HepG2 (cell line): ENCODE results near the gene PRR19. TPM values are rescaled to one million over a fixed set of nuclear protein-coding genes. Genes with fewer than 3 reads are reported as not detected.

Experiments
- ARNT ChIP-seq: fragments of 450-650 bp; IDR thresholded peaks from 2 replicates; pipeline ENCODE4 v1.6.1; 2017
- FOXJ3 ChIP-seq: sonication (generic); formaldehyde crosslinking; IDR thresholded peaks from 2 replicates; pipeline ENCODE4 v1.4.0; 2020; ENCODE audit warnings: missing genetic modification reagents, mild to moderate bottlenecking, borderline replicate concordance
- HNF4G ChIP-seq, 2 experiments: sonication (generic) in 1 of 2; formaldehyde crosslinking in 1 of 2; IDR thresholded peaks; 2 replicates each; pipeline versions ENCODE4 v1.4.0 to v1.6.1; 2011 to 2020; ENCODE audit warnings: borderline replicate concordance in 2 of 2, low read depth in 2 of 2, mild to moderate bottlenecking in 2 of 2, low read length in 1 of 2, missing genetic modification reagents in 1 of 2, moderate library complexity in 1 of 2
- SATB2 ChIP-seq: sonication (generic); formaldehyde crosslinking; IDR thresholded peaks from 2 replicates; pipeline ENCODE4 v1.5.0; 2020; ENCODE audit warnings: missing genetic modification reagents
- TARDBP ChIP-seq: sonication (generic); formaldehyde crosslinking; IDR thresholded peaks from 2 replicates; pipeline ENCODE4 v1.8.0; 2022; ENCODE audit warnings: mild to moderate bottlenecking, missing genetic modification reagents
- WIZ ChIP-seq: sonication (generic); formaldehyde crosslinking; IDR thresholded peaks from 2 replicates; pipeline ENCODE4 v1.5.1; 2020; ENCODE audit warnings: mild to moderate bottlenecking, missing genetic modification reagents
- ZBTB20 ChIP-seq: sonication (generic); formaldehyde crosslinking; IDR thresholded peaks from 2 replicates; pipeline ENCODE4 v1.8.1; 2023; ENCODE audit warnings: missing genetic modification reagents, low read depth, mild to moderate bottlenecking, borderline replicate concordance
- ZFP91 ChIP-seq: sonication (generic); formaldehyde crosslinking; IDR thresholded peaks from 2 replicates; pipeline ENCODE4 v1.9.0; 2022; ENCODE audit warnings: missing genetic modification reagents, mild to moderate bottlenecking, borderline replicate concordance
- ZNF224 ChIP-seq: sonication (generic); formaldehyde crosslinking; IDR thresholded peaks from 2 replicates; pipeline ENCODE4 v1.5.0; 2020; ENCODE audit warnings: mild to moderate bottlenecking, missing genetic modification reagents
- ZNF251 ChIP-seq: sonication (generic); formaldehyde crosslinking; IDR thresholded peaks from 2 replicates; pipeline ENCODE4 v1.9.0; 2021; ENCODE audit warnings: mild to moderate bottlenecking, missing genetic modification reagents
- ZNF253 ChIP-seq: sonication (generic); formaldehyde crosslinking; IDR thresholded peaks from 2 replicates; pipeline ENCODE4 v1.8.0; 2022; ENCODE audit warnings: mild to moderate bottlenecking, missing genetic modification reagents, borderline replicate concordance
- ZNF282 ChIP-seq: fragments of 450-650 bp; IDR thresholded peaks from 2 replicates; pipeline ENCODE4 v1.6.1; 2018; ENCODE audit not compliant: partially characterized antibody
- ZNF296 ChIP-seq: sonication (generic); formaldehyde crosslinking; conservative IDR thresholded peaks from 2 replicates; pipeline ENCODE4 v1.5.0; 2020; ENCODE audit warnings: mild to moderate bottlenecking, missing genetic modification reagents
- ZNF33B ChIP-seq: sonication (generic); formaldehyde crosslinking; IDR thresholded peaks from 2 replicates; pipeline ENCODE4 v1.5.1; 2020; ENCODE audit warnings: mild to moderate bottlenecking, missing genetic modification reagents
- ZNF431 ChIP-seq: sonication (generic); formaldehyde crosslinking; IDR thresholded peaks from 2 replicates; pipeline ENCODE4 v1.9.0; 2022; ENCODE audit warnings: missing genetic modification reagents, low read depth, mild to moderate bottlenecking, borderline replicate concordance
- ZNF441 ChIP-seq: sonication (generic); formaldehyde crosslinking; IDR thresholded peaks from 2 replicates; pipeline ENCODE4 v1.7.0; 2021; ENCODE audit warnings: missing genetic modification reagents, borderline replicate concordance
- ZNF672 ChIP-seq: sonication (generic); formaldehyde crosslinking; IDR thresholded peaks from 2 replicates; pipeline ENCODE4 v1.8.1; 2022; ENCODE audit warnings: missing genetic modification reagents
- ZSCAN12 ChIP-seq: sonication (generic); formaldehyde crosslinking; IDR thresholded peaks from 2 replicates; pipeline ENCODE4 v1.9.0; 2021; ENCODE audit warnings: mild to moderate bottlenecking, missing genetic modification reagents
- polyA plus RNA-seq, 8 experiments: library from polyadenylated mRNA; depleted of rRNA in 3 of 8; stranded (reverse) in 7 of 8; unstranded in 1 of 8; fragments of >200 nt; fragmentation: Illumina TruSeq in 4 of 8; extraction: Trizol in 4 of 8; gene quantifications; 2 replicates each; pipeline versions ENCODE4 v1.2.1 to v1.2.3, GENCODE V29; 2011 to 2016; ENCODE audit warnings: low read depth in 4 of 8, missing spikeins in 1 of 8, mixed read lengths in 1 of 8; ENCODE audit not compliant: insufficient read depth in 1 of 8
- total RNA-seq, 5 experiments: library from RNA; depleted of rRNA; stranded (reverse); fragments of >200 nt; fragmentation: Illumina TruSeq; extraction: Trizol; gene quantifications; 2 replicates each; pipeline ENCODE4 v1.2.3, GENCODE V29; 2016; ENCODE audit warnings: low read depth in 1 of 5
- TF ChIP-seq, protein P1 (sequence below): sonication (generic); formaldehyde crosslinking; IDR thresholded peaks from 2 replicates; pipeline ENCODE4 v1.9.0; 2021; ENCODE audit warnings: missing genetic modification reagents, borderline replicate concordance
- TF ChIP-seq, protein P2 (sequence below): sonication (generic); formaldehyde crosslinking; IDR thresholded peaks from 2 replicates; pipeline ENCODE4 v1.4.0; 2020; ENCODE audit warnings: mild to moderate bottlenecking, missing genetic modification reagents
- TF ChIP-seq, protein P3 (sequence below): sonication (generic); formaldehyde crosslinking; IDR thresholded peaks from 2 replicates; pipeline ENCODE4 v1.9.0; 2021; ENCODE audit warnings: missing genetic modification reagents, borderline replicate concordance
- TF ChIP-seq, protein P4 (sequence below): IDR thresholded peaks from 2 replicates; pipeline ENCODE4 v1.6.1; 2016; ENCODE audit warnings: low read depth

PRR19 gene
- total and polyA plus RNA-seq, 2 of the 13 experiments (the other 11 are each of a cell fraction or from before 2014, with no cell fraction given): 0.21 to 0.33 TPM

DNA sequence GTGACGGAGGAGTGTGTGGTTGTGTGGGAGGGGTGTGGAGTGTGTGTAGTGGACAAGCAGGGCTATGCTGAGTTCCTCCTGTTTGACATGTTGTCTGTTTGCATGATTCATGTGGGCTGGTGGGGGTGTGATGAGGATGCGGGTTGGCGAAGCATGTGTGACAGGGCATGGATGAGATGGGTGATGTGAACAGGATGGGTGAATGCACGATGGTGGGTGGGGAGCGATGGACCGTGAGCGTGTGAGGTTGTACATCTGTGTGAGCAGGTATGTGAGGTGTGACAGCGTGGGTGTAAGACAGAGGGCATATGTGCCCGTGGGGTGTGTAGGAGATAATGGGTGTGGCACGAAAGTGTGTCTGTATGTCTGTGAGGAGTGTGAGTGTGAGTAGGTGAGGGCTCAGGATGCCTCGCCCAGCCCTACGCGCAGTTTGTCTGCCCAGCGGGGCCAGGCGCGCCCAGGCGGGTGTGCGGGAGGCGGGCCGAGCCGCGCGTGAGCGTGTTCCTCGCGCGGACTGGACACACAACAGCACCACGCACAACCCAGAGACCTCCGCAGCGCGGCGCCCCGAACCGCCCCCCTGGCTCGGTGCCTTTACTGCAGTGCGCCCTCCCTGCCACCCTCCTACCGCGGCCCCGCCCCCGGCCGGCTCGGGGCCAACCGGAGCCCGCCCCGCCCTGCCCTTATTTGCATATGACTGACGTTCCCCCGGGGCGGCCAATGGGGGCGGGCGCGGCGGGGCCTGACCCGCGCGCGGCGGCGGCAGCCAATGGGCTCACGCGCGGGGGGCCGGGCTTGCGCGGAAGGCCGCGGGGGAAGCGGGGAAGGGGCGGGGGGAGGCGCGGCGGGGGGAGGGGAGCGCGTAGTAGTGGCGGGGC is 18.5 kb upstream of the PRR19 start (continued):
- TF ChIP-seq, protein P1, sequence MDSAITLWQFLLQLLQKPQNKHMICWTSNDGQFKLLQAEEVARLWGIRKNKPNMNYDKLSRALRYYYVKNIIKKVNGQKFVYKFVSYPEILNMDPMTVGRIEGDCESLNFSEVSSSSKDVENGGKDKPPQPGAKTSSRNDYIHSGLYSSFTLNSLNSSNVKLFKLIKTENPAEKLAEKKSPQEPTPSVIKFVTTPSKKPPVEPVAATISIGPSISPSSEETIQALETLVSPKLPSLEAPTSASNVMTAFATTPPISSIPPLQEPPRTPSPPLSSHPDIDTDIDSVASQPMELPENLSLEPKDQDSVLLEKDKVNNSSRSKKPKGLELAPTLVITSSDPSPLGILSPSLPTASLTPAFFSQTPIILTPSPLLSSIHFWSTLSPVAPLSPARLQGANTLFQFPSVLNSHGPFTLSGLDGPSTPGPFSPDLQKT: no peak
- TF ChIP-seq, protein P2, sequence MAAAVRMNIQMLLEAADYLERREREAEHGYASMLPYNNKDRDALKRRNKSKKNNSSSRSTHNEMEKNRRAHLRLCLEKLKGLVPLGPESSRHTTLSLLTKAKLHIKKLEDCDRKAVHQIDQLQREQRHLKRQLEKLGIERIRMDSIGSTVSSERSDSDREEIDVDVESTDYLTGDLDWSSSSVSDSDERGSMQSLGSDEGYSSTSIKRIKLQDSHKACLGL: no peak; the same call in 1 of the 2 replicates
- no peak for TF ChIP-seq SATB2
- TF ChIP-seq ZSCAN12 (CRISPR knock-in tag): no peak
- TF ChIP-seq, protein P3, sequence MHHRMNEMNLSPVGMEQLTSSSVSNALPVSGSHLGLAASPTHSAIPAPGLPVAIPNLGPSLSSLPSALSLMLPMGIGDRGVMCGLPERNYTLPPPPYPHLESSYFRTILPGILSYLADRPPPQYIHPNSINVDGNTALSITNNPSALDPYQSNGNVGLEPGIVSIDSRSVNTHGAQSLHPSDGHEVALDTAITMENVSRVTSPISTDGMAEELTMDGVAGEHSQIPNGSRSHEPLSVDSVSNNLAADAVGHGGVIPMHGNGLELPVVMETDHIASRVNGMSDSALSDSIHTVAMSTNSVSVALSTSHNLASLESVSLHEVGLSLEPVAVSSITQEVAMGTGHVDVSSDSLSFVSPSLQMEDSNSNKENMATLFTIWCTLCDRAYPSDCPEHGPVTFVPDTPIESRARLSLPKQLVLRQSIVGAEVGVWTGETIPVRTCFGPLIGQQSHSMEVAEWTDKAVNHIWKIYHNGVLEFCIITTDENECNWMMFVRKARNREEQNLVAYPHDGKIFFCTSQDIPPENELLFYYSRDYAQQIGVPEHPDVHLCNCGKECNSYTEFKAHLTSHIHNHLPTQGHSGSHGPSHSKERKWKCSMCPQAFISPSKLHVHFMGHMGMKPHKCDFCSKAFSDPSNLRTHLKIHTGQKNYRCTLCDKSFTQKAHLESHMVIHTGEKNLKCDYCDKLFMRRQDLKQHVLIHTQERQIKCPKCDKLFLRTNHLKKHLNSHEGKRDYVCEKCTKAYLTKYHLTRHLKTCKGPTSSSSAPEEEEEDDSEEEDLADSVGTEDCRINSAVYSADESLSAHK (CRISPR knock-in tag): no peak
- no peak for TF ChIP-seq ARNT
- TF ChIP-seq ZNF296: no peak
- TF ChIP-seq ZNF33B: no peak
- no peak for TF ChIP-seq FOXJ3 (CRISPR knock-in tag)
- peak; percentile 44; the same call in 1 of the 2 replicates for TF ChIP-seq ZBTB20 (CRISPR knock-in tag)
- no peak for TF ChIP-seq ZNF224 (CRISPR knock-in tag)
- TF ChIP-seq ZNF431 (CRISPR knock-in tag): no peak
- TF ChIP-seq ZFP91 (CRISPR knock-in tag): peak; percentile 67; the same call in 1 of the 2 replicates
- 0 out of 2 replicates have a peak, but pooled peaks have one; percentile 43 for TF ChIP-seq ZNF251 (CRISPR knock-in tag)
- peak; percentile 17; the same call in 1 of the 2 replicates for TF ChIP-seq TARDBP
- no peak for TF ChIP-seq WIZ (CRISPR knock-in tag)
- no peak for TF ChIP-seq ZNF672
- TF ChIP-seq HNF4G (IDR thresholded peaks at IDR 0.05; ENCODE audit: borderline replicate concordance, low read depth, low read length): no peak
- no peak for TF ChIP-seq HNF4G (CRISPR knock-in tag; IDR thresholded peaks at IDR 0.05; ENCODE audit: borderline replicate concordance, low read depth)
- no peak for TF ChIP-seq ZNF282
- no peak for TF ChIP-seq ZNF253 (CRISPR knock-in tag)
- TF ChIP-seq, protein P4, sequence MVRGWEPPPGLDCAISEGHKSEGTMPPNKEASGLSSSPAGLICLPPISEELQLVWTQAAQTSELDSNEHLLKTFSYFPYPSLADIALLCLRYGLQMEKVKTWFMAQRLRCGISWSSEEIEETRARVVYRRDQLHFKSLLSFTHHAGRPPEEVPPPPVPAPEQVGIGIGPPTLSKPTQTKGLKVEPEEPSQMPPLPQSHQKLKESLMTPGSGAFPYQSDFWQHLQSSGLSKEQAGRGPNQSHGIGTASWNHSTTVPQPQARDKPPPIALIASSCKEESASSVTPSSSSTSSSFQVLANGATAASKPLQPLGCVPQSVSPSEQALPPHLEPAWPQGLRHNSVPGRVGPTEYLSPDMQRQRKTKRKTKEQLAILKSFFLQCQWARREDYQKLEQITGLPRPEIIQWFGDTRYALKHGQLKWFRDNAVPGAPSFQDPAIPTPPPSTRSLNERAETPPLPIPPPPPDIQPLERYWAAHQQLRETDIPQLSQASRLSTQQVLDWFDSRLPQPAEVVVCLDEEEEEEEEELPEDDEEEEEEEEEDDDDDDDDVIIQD: no peak
- TF ChIP-seq ZNF441 (CRISPR knock-in tag): no peak
